HepG2 (cell line): ENCODE results near the gene LBX2. TPM values are rescaled to one million over a fixed set of nuclear protein-coding genes. Genes with fewer than 3 reads are reported as not detected.

Experiments
- CCDC6 ChIP-seq: sonication (generic); formaldehyde crosslinking; IDR thresholded peaks from 2 replicates; pipeline ENCODE4 v1.8.1; 2022; ENCODE audit warnings: mild to moderate bottlenecking, missing genetic modification reagents, moderate library complexity
- FOXC1 ChIP-seq: sonication (generic); formaldehyde crosslinking; IDR thresholded peaks from 2 replicates; pipeline ENCODE4 v1.8.0; 2022; ENCODE audit warnings: mild to moderate bottlenecking, missing genetic modification reagents, borderline replicate concordance
- GABPB1 ChIP-seq: IDR thresholded peaks from 2 replicates; pipeline ENCODE4 v1.6.1; 2016; ENCODE audit warnings: mild to moderate bottlenecking, missing genetic modification reagents, moderate library complexity, missing compliant biosample characterization
- JDP2 ChIP-seq: sonication (generic); formaldehyde crosslinking; IDR thresholded peaks from 2 replicates; pipeline ENCODE4 v1.8.1; 2022; ENCODE audit warnings: missing genetic modification reagents, borderline replicate concordance
- NCOA2 ChIP-seq: sonication (generic); formaldehyde crosslinking; IDR thresholded peaks from 2 replicates; pipeline ENCODE4 v1.8.0; 2022; ENCODE audit warnings: inconsistent platforms
- PRDM10 ChIP-seq: sonication (generic); formaldehyde crosslinking; IDR thresholded peaks from 2 replicates; pipeline ENCODE4 v1.4.0; 2020; ENCODE audit warnings: low read depth, missing genetic modification reagents
- PRPF4 ChIP-seq: fragments of 200-400 bp; formaldehyde crosslinking; IDR thresholded peaks from 2 replicates; pipeline ENCODE4 v1.6.1; 2016; ENCODE audit warnings: low read length, low read depth; ENCODE audit not compliant: poor library complexity, severe bottlenecking
- SMAD3 ChIP-seq: sonication (generic); formaldehyde crosslinking; IDR thresholded peaks from 2 replicates; pipeline ENCODE4 v1.4.0; 2020; ENCODE audit warnings: missing genetic modification reagents
- SRY ChIP-seq: sonication (generic); formaldehyde crosslinking; IDR thresholded peaks from 2 replicates; pipeline ENCODE4 v1.8.0; 2022; ENCODE audit warnings: mild to moderate bottlenecking, missing genetic modification reagents
- ZIK1 ChIP-seq: sonication (generic); formaldehyde crosslinking; IDR thresholded peaks from 2 replicates; pipeline ENCODE4 v1.5.0; 2020; ENCODE audit warnings: mild to moderate bottlenecking, low read depth, missing genetic modification reagents, borderline replicate concordance
- ZNF138 ChIP-seq: sonication (generic); formaldehyde crosslinking; IDR thresholded peaks from 2 replicates; pipeline ENCODE4 v1.5.0; 2020; ENCODE audit warnings: mild to moderate bottlenecking, low read depth, missing genetic modification reagents
- ZNF276 ChIP-seq: sonication (generic); formaldehyde crosslinking; IDR thresholded peaks from 2 replicates; pipeline ENCODE4 v1.4.0; 2020; ENCODE audit warnings: mild to moderate bottlenecking, low read depth, missing genetic modification reagents
- ZNF280D ChIP-seq: sonication (generic); formaldehyde crosslinking; IDR thresholded peaks from 2 replicates; pipeline ENCODE4 v1.5.1; 2020; ENCODE audit warnings: mild to moderate bottlenecking, missing genetic modification reagents
- ZNF451 ChIP-seq: sonication (generic); formaldehyde crosslinking; IDR thresholded peaks from 2 replicates; pipeline ENCODE4 v1.5.0; 2020; ENCODE audit warnings: mild to moderate bottlenecking, missing genetic modification reagents
- ZNF513 ChIP-seq: sonication (generic); formaldehyde crosslinking; conservative IDR thresholded peaks from 2 replicates; pipeline ENCODE4 v1.5.0; 2020; ENCODE audit warnings: missing genetic modification reagents
- ZNF878 ChIP-seq: sonication (generic); formaldehyde crosslinking; IDR thresholded peaks from 2 replicates; pipeline ENCODE4 v1.8.1; 2023; ENCODE audit warnings: mild to moderate bottlenecking, missing genetic modification reagents, moderate library complexity
- ZSCAN20 ChIP-seq: sonication (generic); formaldehyde crosslinking; IDR thresholded peaks from 2 replicates; pipeline ENCODE4 v1.4.0; 2020; ENCODE audit warnings: missing genetic modification reagents, mild to moderate bottlenecking, borderline replicate concordance
- polyA plus RNA-seq, 8 experiments: library from polyadenylated mRNA; depleted of rRNA in 3 of 8; stranded (reverse) in 7 of 8; unstranded in 1 of 8; fragments of >200 nt; fragmentation: Illumina TruSeq in 4 of 8; extraction: Trizol in 4 of 8; gene quantifications; 2 replicates each; pipeline versions ENCODE4 v1.2.1 to v1.2.3, GENCODE V29; 2011 to 2016; ENCODE audit warnings: low read depth in 4 of 8, missing spikeins in 1 of 8, mixed read lengths in 1 of 8; ENCODE audit not compliant: insufficient read depth in 1 of 8
- total RNA-seq, 5 experiments: library from RNA; depleted of rRNA; stranded (reverse); fragments of >200 nt; fragmentation: Illumina TruSeq; extraction: Trizol; gene quantifications; 2 replicates each; pipeline ENCODE4 v1.2.3, GENCODE V29; 2016; ENCODE audit warnings: low read depth in 1 of 5

LBX2 gene
- total and polyA plus RNA-seq, 2 of the 13 experiments (the other 11 are each of a cell fraction or from before 2014, with no cell fraction given) = 6.4 to 8.1 TPM

GRCh38 chr2:74482801-74483674 is 16.4 kb downstream of the LBX2 start, which contains the start of the genes CCDC142 and TTC31 (continued):
- TF ChIP-seq ZNF276 (CRISPR knock-in tag) (peak; percentile 57; the same call in 1 of the 2 replicates), ZNF280D (peak; percentile 63), ZNF878 (CRISPR knock-in tag) (peak; percentile 64; the same call in 1 of the 2 replicates), SRY (CRISPR knock-in tag) (peak; percentile 65; the same call in 1 of the 2 replicates), ZNF138 (CRISPR knock-in tag) (no peak; the same call in 1 of the 2 replicates), GABPB1 (CRISPR knock-in tag) (peak; percentile 98), PRPF4 (no peak), FOXC1 (CRISPR knock-in tag) (peak; percentile 91), JDP2 (CRISPR knock-in tag) (0 out of 2 replicates have a peak, but pooled peaks have one; percentile 56), NCOA2 (CRISPR knock-in tag) (0 out of 2 replicates have a peak, but pooled peaks have one; percentile 10), PRDM10 (CRISPR knock-in tag) (peak; percentile 71; the same call in 1 of the 2 replicates), CCDC6 (CRISPR knock-in tag) (peak; percentile 82), SMAD3 (peak; percentile 93), ZNF451 (CRISPR knock-in tag) (peak; percentile 65; the same call in 1 of the 2 replicates), ZNF513 (CRISPR knock-in tag) (no peak), ZSCAN20 (CRISPR knock-in tag) (0 out of 2 replicates have a peak, but pooled peaks have one; percentile 58), ZIK1 (peak; percentile 84)
